Nephron progenitor cell (in vitro differentiated cells): Measurements from ENCODE around the gene MYL2.

Experiments
- DNase-seq: peaks from one replicate; pipeline ENCODE4 v3.0.0; 2021
- H3K27ac Mint-ChIP-seq: 2 replicates; pipeline ENCODE4 v1.8.0; 2021; ENCODE audit warnings: mild to moderate bottlenecking, moderate library complexity, mixed read lengths
- H3K27me3 Mint-ChIP-seq: 2 replicates; pipeline ENCODE4 v1.8.0; 2021; ENCODE audit warnings: mild to moderate bottlenecking, low read depth, mixed read lengths; ENCODE audit not compliant: poor library complexity
- H3K36me3 Mint-ChIP-seq: 2 replicates; pipeline ENCODE4 v1.8.0; 2021; ENCODE audit warnings: low read depth, mixed read lengths
- H3K4me1 Mint-ChIP-seq: 2 replicates; pipeline ENCODE4 v1.8.0; 2021; ENCODE audit warnings: mixed read lengths
- H3K4me3 Mint-ChIP-seq: 2 replicates; pipeline ENCODE4 v1.8.0; 2021; ENCODE audit warnings: mild to moderate bottlenecking, moderate library complexity, mixed read lengths
- H3K9me3 Mint-ChIP-seq: 2 replicates; pipeline ENCODE4 v1.8.0; 2021; ENCODE audit warnings: mild to moderate bottlenecking, moderate library complexity, mixed read lengths
- TF ChIP-seq, protein P1 (sequence below): fragments of 200-600 bp; sonication (generic); IDR thresholded peaks from 2 replicates; pipeline ENCODE4 v1.5.0; 2021; ENCODE audit warnings: antibody characterized with exemption

The MYL2 gene, protein sequence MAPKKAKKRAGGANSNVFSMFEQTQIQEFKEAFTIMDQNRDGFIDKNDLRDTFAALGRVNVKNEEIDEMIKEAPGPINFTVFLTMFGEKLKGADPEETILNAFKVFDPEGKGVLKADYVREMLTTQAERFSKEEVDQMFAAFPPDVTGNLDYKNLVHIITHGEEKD

DNA sequence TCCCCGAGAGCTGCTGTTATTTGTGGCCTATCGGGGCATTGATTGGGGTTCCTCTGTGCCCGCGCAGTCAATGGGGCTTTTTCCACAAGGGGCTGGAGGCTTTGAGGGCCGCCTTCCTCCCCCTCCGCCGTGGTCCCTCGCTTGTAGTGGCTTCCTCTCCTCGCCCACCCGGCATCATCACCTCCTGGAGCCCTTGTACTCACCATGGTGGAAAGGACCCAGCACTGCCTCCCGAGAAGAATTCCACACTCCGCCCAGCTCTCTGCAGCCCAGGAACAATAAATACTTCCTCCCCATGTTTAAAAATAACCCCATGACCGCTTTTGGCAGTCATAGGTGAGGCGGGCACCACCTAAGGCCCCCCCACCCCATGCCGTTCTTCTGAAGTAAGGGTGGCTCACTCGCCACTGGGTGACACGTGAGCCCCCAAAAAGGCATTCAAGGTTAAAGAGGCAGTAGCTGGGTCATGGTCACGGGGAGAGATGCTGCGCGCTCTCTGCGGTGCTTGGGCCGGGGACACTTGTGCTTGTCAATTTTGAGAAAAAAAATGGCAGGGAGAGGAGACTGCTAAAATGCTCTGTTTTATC lies at the start of gene MYL2:
Gene MYL2, minus strand, starts transcription at position 256 of the 587 bp plus-strand sequence. Its CDS starts 50 bp downstream, at position 206.
- Mint-ChIP-seq H3K4me3 (no peak within 1 kb of the TSS), H3K27ac (no peak within 1 kb of the TSS), H3K9me3 (no peaks in the 10 kb centered on the region), H3K36me3 (no peaks in the 10 kb centered on the region), H3K27me3 (peaks cover 11% of the 10 kb centered on the region), H3K4me1 (peaks cover 12% of the 10 kb centered on the region)
- TF ChIP-seq, protein P1, sequence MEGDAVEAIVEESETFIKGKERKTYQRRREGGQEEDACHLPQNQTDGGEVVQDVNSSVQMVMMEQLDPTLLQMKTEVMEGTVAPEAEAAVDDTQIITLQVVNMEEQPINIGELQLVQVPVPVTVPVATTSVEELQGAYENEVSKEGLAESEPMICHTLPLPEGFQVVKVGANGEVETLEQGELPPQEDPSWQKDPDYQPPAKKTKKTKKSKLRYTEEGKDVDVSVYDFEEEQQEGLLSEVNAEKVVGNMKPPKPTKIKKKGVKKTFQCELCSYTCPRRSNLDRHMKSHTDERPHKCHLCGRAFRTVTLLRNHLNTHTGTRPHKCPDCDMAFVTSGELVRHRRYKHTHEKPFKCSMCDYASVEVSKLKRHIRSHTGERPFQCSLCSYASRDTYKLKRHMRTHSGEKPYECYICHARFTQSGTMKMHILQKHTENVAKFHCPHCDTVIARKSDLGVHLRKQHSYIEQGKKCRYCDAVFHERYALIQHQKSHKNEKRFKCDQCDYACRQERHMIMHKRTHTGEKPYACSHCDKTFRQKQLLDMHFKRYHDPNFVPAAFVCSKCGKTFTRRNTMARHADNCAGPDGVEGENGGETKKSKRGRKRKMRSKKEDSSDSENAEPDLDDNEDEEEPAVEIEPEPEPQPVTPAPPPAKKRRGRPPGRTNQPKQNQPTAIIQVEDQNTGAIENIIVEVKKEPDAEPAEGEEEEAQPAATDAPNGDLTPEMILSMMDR = no peak
- DNase-seq = no peak

DNA sequence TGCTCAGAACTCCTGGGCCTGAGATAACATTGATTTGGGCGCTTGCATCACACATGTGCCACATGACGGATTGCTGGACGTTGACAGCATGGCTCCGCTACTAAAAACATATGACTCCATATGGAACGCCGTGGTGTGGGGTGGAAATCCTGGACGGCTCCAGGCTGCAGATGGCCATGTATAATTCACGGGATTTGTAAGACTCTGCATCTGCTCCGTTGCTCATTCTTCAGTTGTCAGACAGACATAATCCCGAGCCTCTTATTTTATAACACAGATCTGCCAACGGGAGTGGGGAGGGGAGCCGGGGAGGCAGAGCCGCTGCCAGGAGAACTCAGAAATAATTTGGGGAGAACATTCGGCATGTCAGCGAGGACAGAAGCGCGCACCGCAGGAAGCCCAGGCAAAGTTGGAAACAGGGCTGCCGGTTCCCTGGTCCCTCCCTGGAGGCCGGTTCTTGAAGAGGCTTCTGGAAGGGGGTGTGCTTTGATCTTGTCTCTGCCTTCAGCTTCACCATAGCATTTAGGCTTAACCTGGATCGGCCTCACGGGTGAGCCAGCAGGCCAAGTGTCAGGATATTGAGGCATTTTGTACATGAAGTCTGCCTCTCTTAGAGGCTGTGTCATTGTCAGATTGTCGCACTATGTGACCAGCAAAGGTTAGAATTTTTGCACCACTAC lies 45.8 kb upstream of the MYL2 start:
- Mint-ChIP-seq H3K27me3 (peaks cover 23% of the 10 kb centered on the region), H3K36me3 (no peaks in the 10 kb centered on the region), H3K9me3 (peaks cover 1% of the 10 kb centered on the region), H3K4me3 (no peak overlapping the region), H3K27ac (no peak overlapping the region), H3K4me1 (no peaks in the 10 kb centered on the region)
- TF ChIP-seq, protein P1 = no peak
- no peak for DNase-seq

DNA sequence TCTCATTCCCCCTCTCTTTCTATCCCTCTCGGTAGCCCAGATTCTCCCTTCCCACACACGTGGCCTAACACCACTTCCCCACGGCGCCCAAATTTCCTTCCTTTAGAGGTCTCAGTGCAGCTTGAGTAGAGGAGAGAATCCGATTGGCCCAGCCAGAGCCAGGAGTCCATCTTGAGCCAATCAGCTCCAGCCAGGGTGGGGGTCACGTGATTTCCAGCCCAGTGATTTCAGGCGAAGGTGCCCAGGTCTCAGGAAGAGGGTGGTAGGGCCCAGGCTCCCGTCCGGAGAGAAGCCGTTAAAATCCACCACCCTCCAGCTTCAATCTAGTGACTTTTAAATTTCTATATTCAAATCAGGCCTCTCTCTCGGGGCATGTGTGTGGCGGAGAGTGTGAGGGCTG lies 45.2 kb upstream of the MYL2 start:
- no peaks in the 10 kb centered on the region for H3K36me3 Mint-ChIP-seq
- DNase-seq = no peak
- H3K4me3 Mint-ChIP-seq = no peak overlapping the region
- no peaks in the 10 kb centered on the region for H3K4me1 Mint-ChIP-seq
- H3K9me3 Mint-ChIP-seq = peaks cover 3% of the 10 kb centered on the region
- H3K27me3 Mint-ChIP-seq = peaks cover 19% of the 10 kb centered on the region
- no peak overlapping the region for H3K27ac Mint-ChIP-seq
- TF ChIP-seq, protein P1 = no peak

DNA sequence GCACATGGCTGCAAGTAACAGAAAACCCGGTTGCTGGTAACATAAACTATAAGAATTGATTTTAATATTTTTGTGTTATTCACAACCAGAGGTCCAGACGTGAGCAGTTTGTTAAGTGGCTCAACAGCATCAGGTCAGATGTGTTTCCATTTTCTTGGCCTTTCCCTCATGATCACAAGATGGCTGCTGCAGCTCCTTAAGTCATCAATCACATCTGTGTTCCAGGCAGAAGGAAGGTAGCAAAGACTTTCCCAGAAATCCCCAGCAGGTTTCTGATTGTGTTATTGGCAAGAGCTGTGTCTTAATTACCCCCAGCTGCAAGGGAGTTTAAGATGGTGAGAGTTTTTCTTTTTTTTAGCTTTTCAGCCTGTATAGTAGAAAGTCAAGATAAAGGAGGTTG lies 40.4 kb upstream of the MYL2 start:
- no peaks in the 10 kb centered on the region for H3K4me1 Mint-ChIP-seq
- H3K9me3 Mint-ChIP-seq = peaks cover 9% of the 10 kb centered on the region
- no peak overlapping the region for H3K27ac Mint-ChIP-seq
- TF ChIP-seq, protein P1 = no peak
- DNase-seq = no peak
- no peak overlapping the region for H3K4me3 Mint-ChIP-seq
- H3K36me3 Mint-ChIP-seq = no peaks in the 10 kb centered on the region
- peaks cover 17% of the 10 kb centered on the region for H3K27me3 Mint-ChIP-seq

DNA sequence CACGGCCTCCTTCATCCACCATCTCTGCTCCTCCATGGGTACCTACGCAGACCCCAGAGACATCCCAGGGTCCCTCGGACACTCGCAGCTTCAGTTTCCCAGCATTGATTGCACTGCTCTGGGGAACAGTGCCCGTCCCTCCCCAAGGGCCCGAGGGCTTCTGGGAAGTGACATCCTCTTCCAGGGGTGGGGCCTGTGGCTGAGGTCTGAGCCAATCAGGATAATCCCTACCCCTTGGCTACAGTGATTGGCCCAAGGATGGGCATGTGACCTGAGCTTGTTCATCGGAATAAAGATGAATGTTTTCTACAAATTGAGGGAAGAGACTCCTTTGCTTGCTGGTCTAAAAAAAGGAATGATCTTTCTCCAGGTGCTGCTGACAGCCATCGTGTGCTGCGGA lies 37.3 kb upstream of the MYL2 start:
- Mint-ChIP-seq H3K36me3 (no peaks in the 10 kb centered on the region), H3K9me3 (peaks cover 22% of the 10 kb centered on the region), H3K4me1 (no peaks in the 10 kb centered on the region), H3K27me3 (peaks cover 20% of the 10 kb centered on the region), H3K27ac (peak overlapping the region; percentile 74), H3K4me3 (no peak overlapping the region)
- no peak for DNase-seq
- TF ChIP-seq, protein P1 = no peak
